Calu3 (cell line): ENCODE measurements around the gene FRMD3. TPM values are rescaled to one million over a fixed set of nuclear protein-coding genes. Genes with fewer than 3 reads are reported as not detected.

ENCODE experiments used
- BruUV-seq: library from RNA; stranded (reverse); fragments of 400-500 nt; replicated peaks from 2 replicates; lab custom pipeline; 2021; lab: Mats Ljungman, UMichigan
- CTCF ChIA-PET: fragments of 300-600 bp; sonication (Branson Sonifier 250); formaldehyde crosslinking; loops from one replicate; lab custom pipeline; 2022; ENCODE audit warnings: antibody characterized with exemption; lab: Charles Lee
- DNase-seq: peaks from one replicate; pipeline ENCODE4 v3.0.0; 2022
- H3K27ac Mint-ChIP-seq: one replicate; pipeline ENCODE4 v1.8.0; 2022; ENCODE audit warnings: mixed read lengths; ENCODE audit not compliant: unreplicated experiment
- H3K27me3 Mint-ChIP-seq: one replicate; pipeline ENCODE4 v1.8.0; 2022; ENCODE audit warnings: mixed read lengths; ENCODE audit not compliant: unreplicated experiment
- H3K36me3 Mint-ChIP-seq: one replicate; pipeline ENCODE4 v1.8.0; 2022; ENCODE audit warnings: mild to moderate bottlenecking, moderate library complexity, mixed read lengths; ENCODE audit not compliant: insufficient read depth, unreplicated experiment
- H3K4me1 Mint-ChIP-seq: one replicate; pipeline ENCODE4 v1.8.0; 2022; ENCODE audit warnings: mild to moderate bottlenecking, low read depth, mixed read lengths; ENCODE audit not compliant: unreplicated experiment
- H3K4me3 Mint-ChIP-seq: one replicate; pipeline ENCODE4 v1.8.0; 2022; ENCODE audit warnings: mild to moderate bottlenecking, low read depth, moderate library complexity, mixed read lengths; ENCODE audit not compliant: unreplicated experiment
- H3K9me3 Mint-ChIP-seq: one replicate; pipeline ENCODE4 v1.8.0; 2022; ENCODE audit warnings: low read depth, mixed read lengths; ENCODE audit not compliant: unreplicated experiment
- CTCF ChIP-seq: fragments of 200-600 bp; IDR thresholded peaks from one replicate; pipeline ENCODE4 v1.8.0; 2022; ENCODE audit warnings: antibody characterized with exemption; ENCODE audit not compliant: unreplicated experiment
- intact Hi-C: fragments of 100-400 bp; cut with micrococcal nuclease; formaldehyde crosslinking; loops from one replicate; pipeline ENCODE4 v1.10.0; 2022; ENCODE audit not compliant: unreplicated experiment
- total RNA-seq: library from RNA; stranded (reverse); gene quantifications from 2 replicates; pipeline ENCODE4 v1.2.3, GENCODE V29; 2022

FRMD3 gene
- total RNA-seq, 1 experiment from 2014 or later, result 0.38 TPM

DNA sequence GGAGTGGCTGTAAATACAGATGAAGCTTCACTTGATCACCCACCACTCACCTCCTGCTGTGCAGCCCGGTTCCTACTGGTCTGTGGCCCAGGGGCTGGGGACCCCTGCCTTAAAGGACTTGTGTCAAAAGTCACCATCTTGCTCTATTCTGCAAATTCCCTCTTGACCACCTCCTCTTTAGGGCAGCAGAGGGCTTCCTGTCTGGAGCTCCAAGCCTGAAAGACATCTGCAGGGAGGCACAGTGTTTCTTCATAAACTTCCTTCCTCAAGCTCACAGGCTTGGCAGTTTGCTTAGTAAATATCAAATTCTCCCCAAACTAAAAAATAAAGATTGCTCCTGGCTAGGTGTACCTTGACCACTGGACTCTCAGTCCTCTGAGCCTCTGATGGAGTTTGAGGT, 104.4 kb downstream of the FRMD3 start:
- no peak overlapping the region for H3K4me3 Mint-ChIP-seq
- TF ChIP-seq CTCF, result no peak
- no TSS peak for BruUV-seq

GRCh38 chr9:83432877-83433550, 105.2 kb downstream of the FRMD3 start:
- Mint-ChIP-seq H3K36me3 (peaks cover 4% of the 10 kb centered on the region), H3K27me3 (no peaks in the 10 kb centered on the region), H3K4me3 (no peak overlapping the region), H3K4me1 (peaks cover 14% of the 10 kb centered on the region), H3K27ac (no peak overlapping the region), H3K9me3 (no peaks in the 10 kb centered on the region)
- CTCF ChIA-PET, result no interaction called here
- no peak for TF ChIP-seq CTCF
- intact Hi-C loops, result no loop called here
- no peak for DNase-seq
- no TSS peak for BruUV-seq

More for the DNA sequence above, 104.4 kb downstream of the FRMD3 start:
- no peak overlapping the region for H3K27ac Mint-ChIP-seq
- no peaks in the 10 kb centered on the region for H3K27me3 Mint-ChIP-seq
- peaks cover 4% of the 10 kb centered on the region for H3K36me3 Mint-ChIP-seq
- intact Hi-C loops, result no loop called here
- no peak for DNase-seq
- no peaks in the 10 kb centered on the region for H3K9me3 Mint-ChIP-seq
- CTCF ChIA-PET, result no interaction called here
- peaks cover 14% of the 10 kb centered on the region for H3K4me1 Mint-ChIP-seq

- DNase-seq, result peak; percentile 71
These were observed 106.0 kb downstream of the FRMD3 start for GRCh38 chr9:83432104-83432627.

More at GRCh38 chr9:83432104-83432627, 106.0 kb downstream of the FRMD3 start:
- CTCF ChIA-PET, result interaction anchor here (1.0 kb wide), 1 partner anchor 98 kb away, joined by 3 read pairs; no protein-coding TSS in a partner anchor
- H3K4me1 Mint-ChIP-seq, result peaks cover 14% of the 10 kb centered on the region
- H3K27ac Mint-ChIP-seq, result peak overlapping the region; percentile 52
- BruUV-seq, result no TSS peak
- H3K27me3 Mint-ChIP-seq, result no peaks in the 10 kb centered on the region
- H3K4me3 Mint-ChIP-seq, result peak overlapping the region; percentile 44
- intact Hi-C loops, result no loop called here
- peaks cover 4% of the 10 kb centered on the region for H3K36me3 Mint-ChIP-seq
- no peak for TF ChIP-seq CTCF
- no peaks in the 10 kb centered on the region for H3K9me3 Mint-ChIP-seq
